Keratinocyte (primary cell): ENCODE measurements around the gene C1S. TPM values are rescaled to one million over a fixed set of nuclear protein-coding genes. Genes with fewer than 3 reads are reported as not detected.

Experiments
- DNase-seq: peaks from one replicate; pipeline ENCODE4 v3.0.0-alpha.2; 2011; ENCODE audit warnings: low read depth, missing footprints, low spot score
- FAIRE-seq: peaks from 2 replicates; lab custom pipeline; 2011; peaks lifted over from hg19 to GRCh38; lab: Jason Lieb, UNC
- H2AFZ ChIP-seq: 2 replicates; pipeline ENCODE4 v1.6.0; 2012; ENCODE audit warnings: low read length, control low read depth, inconsistent platforms; ENCODE audit not compliant: control insufficient read depth
- H3K27ac ChIP-seq: 2 replicates; pipeline ENCODE4 v1.5.1; 2011; ENCODE audit warnings: low read length; ENCODE audit not compliant: control insufficient read depth, insufficient read depth
- H3K27me3 ChIP-seq: 3 replicates; pipeline ENCODE4 v1.6.0; 2011; ENCODE audit warnings: low read length; ENCODE audit not compliant: control insufficient read depth, insufficient read depth; ENCODE audit errors: extremely low read depth
- H3K36me3 ChIP-seq, 2 experiments: 2 replicates in 1 of 2; 3 replicates in 1 of 2; pipeline ENCODE4 v1.5.1; 2011; ENCODE audit warnings: low read length in 2 of 2, mild to moderate bottlenecking in 1 of 2; ENCODE audit not compliant: control insufficient read depth in 2 of 2, insufficient read depth in 2 of 2; ENCODE audit errors: extremely low read depth in 1 of 2
- H3K4me1 ChIP-seq: 3 replicates; pipeline ENCODE4 v1.5.1; 2011; ENCODE audit warnings: low read length; ENCODE audit not compliant: control insufficient read depth, insufficient read depth; ENCODE audit errors: extremely low read depth
- H3K4me2 ChIP-seq: 3 replicates; pipeline ENCODE4 v1.6.0; 2011; ENCODE audit warnings: low read depth, low read length; ENCODE audit not compliant: control insufficient read depth, insufficient read depth; ENCODE audit errors: extremely low read depth
- H3K4me3 ChIP-seq, 3 experiments: fragments of 200-600 bp in 1 of 3; sonication (generic) in 1 of 3; 2 replicates in 2 of 3; 3 replicates in 1 of 3; pipeline ENCODE4 v1.5.1; 2011 to 2016; ENCODE audit warnings: low read length in 3 of 3, mild to moderate bottlenecking in 3 of 3, control low read depth in 2 of 3, inconsistent platforms in 1 of 3, low read depth in 1 of 3, mixed read lengths in 1 of 3, mixed run types in 1 of 3, moderate library complexity in 1 of 3; ENCODE audit not compliant: control insufficient read depth in 2 of 3, insufficient read depth in 2 of 3; ENCODE audit errors: extremely low read depth in 1 of 3
- H3K79me2 ChIP-seq: 2 replicates; pipeline ENCODE4 v1.6.0; 2012; ENCODE audit warnings: low read length; ENCODE audit not compliant: control insufficient read depth, insufficient read depth
- H3K9ac ChIP-seq: 3 replicates; pipeline ENCODE4 v1.6.0; 2011; ENCODE audit warnings: low read length; ENCODE audit not compliant: control insufficient read depth, insufficient read depth; ENCODE audit errors: extremely low read depth
- H3K9me1 ChIP-seq: 3 replicates; pipeline ENCODE4 v1.6.0; 2011; ENCODE audit warnings: low read length; ENCODE audit not compliant: control insufficient read depth, insufficient read depth; ENCODE audit errors: extremely low read depth
- H3K9me3 ChIP-seq: 2 replicates; pipeline ENCODE4 v1.5.1; 2012; ENCODE audit warnings: low read depth, low read length; ENCODE audit not compliant: control insufficient read depth
- H4K20me1 ChIP-seq: 3 replicates; pipeline ENCODE4 v1.6.0; 2011; ENCODE audit warnings: low read length; ENCODE audit not compliant: control insufficient read depth, insufficient read depth; ENCODE audit errors: extremely low read depth
- CTCF ChIP-seq, 3 experiments: IDR thresholded peaks in 1 of 3; conservative IDR thresholded peaks in 1 of 3; optimal IDR thresholded peaks in 1 of 3; 2 replicates in 2 of 3; 3 replicates in 1 of 3; pipeline versions ENCODE3 to v1.5.1; 2011; ENCODE audit warnings: low read length in 3 of 3, mild to moderate bottlenecking in 3 of 3, moderate library complexity in 2 of 3, control low read depth in 1 of 3, inconsistent platforms in 1 of 3; ENCODE audit not compliant: insufficient read depth in 2 of 3; ENCODE audit errors: extremely low read depth in 1 of 3
- EZH2 ChIP-seq: IDR thresholded peaks from one replicate; pipeline ENCODE4 v1.6.1; 2012; ENCODE audit warnings: inconsistent platforms, mild to moderate bottlenecking, low read length, moderate library complexity
- dilution Hi-C: fragments of 300-500 bp; cut with MboI; formaldehyde crosslinking; loops from one replicate; pipeline ENCODE4 v1.7.0; 2020; ENCODE audit warnings: low sequenced_read_pairs; ENCODE audit not compliant: extremely low pct_ligation_motif_present
- polyA plus RNA-seq, 5 experiments: library from polyadenylated mRNA; depleted of rRNA in 3 of 5; stranded (reverse) in 3 of 5; stranded (forward) in 1 of 5; unstranded in 1 of 5; fragments of >200 nt; gene quantifications; 1 replicate in 1 of 5; 2 replicates in 3 of 5; 3 replicates in 1 of 5; pipeline versions ENCODE4 v1.2.1 to v1.2.3, GENCODE V29; 2011 to 2012; ENCODE audit warnings: missing spikeins in 2 of 5, low read depth in 1 of 5, low replicate concordance in 1 of 5

C1S gene
- polyA plus RNA-seq, 1 donor (not counting 4 experiments of a cell fraction or from before 2014, with no cell fraction given), result 2.6 TPM

DNA sequence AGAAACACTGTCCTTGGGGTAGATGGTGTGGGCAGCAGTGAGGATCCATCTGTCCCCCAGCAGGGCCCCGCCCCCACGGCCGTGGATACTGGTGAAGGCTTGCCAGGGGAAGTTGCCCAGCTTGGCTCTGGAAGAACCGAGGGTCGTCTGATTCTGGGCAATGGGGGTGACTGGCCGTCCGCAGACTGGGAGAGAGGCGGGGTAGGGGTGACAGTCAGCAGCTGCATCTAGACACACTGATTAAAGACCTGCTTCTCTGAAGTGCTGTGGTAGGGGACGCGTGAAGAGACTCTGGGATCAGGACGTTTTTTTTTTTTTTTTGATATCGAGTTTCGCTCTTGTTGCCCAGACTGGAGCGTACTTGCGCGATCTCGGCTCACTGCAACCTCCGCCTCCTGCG lies 36.5 kb downstream of the C1S start:
- dilution Hi-C loops, result no loop called here
- Histone ChIP-seq H3K79me2 (no peaks in the 10 kb centered on the region), H3K9ac (no peak overlapping the region), H3K4me1 (peaks cover 3% of the 10 kb centered on the region), H3K4me3 (no peak overlapping the region), H2AFZ (no peak overlapping the region), H3K9me1 (no peaks in the 10 kb centered on the region), H3K27ac (no peak overlapping the region), H4K20me1 (no peaks in the 10 kb centered on the region), H3K4me2 (no peak overlapping the region), H3K36me3 (peaks cover 0 to 16% of the 10 kb centered on the region in 2 experiments), H3K27me3 (no peaks in the 10 kb centered on the region), H3K9me3 (no peaks in the 10 kb centered on the region)
- DNase-seq (no peak), FAIRE-seq (no peak)
- TF ChIP-seq CTCF (optimal IDR thresholded peaks at IDR 0.05 in 1 of 3, IDR thresholded peaks at IDR 0.05 in 1 of 3, conservative IDR thresholded peaks at IDR 0.05 in 1 of 3; ENCODE audit: extremely low read depth in 1 of 3, insufficient read depth in 2 of 3, low read length in 3 of 3) (no peak), EZH2 (no peak)

DNA sequence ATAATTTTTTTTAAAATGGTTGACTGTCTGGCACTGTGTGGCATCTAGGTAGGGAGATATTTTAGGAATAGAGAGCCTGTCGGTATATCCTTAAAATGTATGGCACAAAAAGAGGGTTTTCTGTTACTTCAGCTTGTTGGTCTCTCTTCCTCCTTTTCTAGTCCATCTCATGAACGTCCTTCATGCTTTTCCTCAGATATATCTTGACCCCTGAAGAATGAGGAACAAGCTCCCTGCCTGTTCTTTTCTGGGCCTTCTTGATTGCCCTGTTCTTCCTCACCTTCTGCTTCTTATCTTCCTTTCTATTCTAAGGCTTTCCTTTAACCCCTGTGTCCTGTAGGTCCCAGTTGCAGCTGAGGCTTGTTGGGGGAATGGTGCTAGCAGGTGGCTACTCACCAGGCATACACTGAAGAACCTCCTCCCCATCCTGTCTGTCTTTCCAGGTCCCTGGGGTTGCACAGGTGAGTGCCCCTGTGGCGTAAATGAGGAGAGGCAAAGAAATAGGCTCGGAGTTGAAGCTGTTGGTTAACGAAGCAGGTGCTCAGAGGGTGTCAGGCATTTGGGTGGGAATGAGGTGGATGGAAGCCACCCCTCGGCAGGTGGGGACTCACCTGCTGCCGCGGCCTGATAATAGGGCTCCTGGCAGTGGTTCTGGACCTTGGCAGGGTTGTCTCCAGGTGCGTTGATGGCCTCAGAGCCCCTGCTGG lies 38.9 kb downstream of the C1S start:
- Histone ChIP-seq H3K27me3 (no peaks in the 10 kb centered on the region), H3K4me1 (no peaks in the 10 kb centered on the region), H2AFZ (no peak overlapping the region), H3K4me2 (no peak overlapping the region), H3K79me2 (no peaks in the 10 kb centered on the region), H3K27ac (no peak overlapping the region), H3K4me3 (no peak overlapping the region), H3K9ac (no peak overlapping the region), H3K9me3 (no peaks in the 10 kb centered on the region), H4K20me1 (no peaks in the 10 kb centered on the region), H3K9me1 (no peaks in the 10 kb centered on the region), H3K36me3 (peaks cover 0 to 22% of the 10 kb centered on the region in 2 experiments)
- DNase-seq (no peak), FAIRE-seq (no peak)
- TF ChIP-seq EZH2, result no peak
- TF ChIP-seq CTCF (optimal IDR thresholded peaks at IDR 0.05 in 1 of 3, IDR thresholded peaks at IDR 0.05 in 1 of 3, conservative IDR thresholded peaks at IDR 0.05 in 1 of 3; ENCODE audit: extremely low read depth in 1 of 3, insufficient read depth in 2 of 3, low read length in 3 of 3), result no peak
- dilution Hi-C loops, result no loop called here
